GM12891 (cell line): ENCODE results near the gene ZFPM1.

Source experiments
- POLR2A ChIP-seq: IDR thresholded peaks from 2 replicates; pipeline ENCODE4 v1.6.1; 2011; ENCODE audit warnings: low read depth, low read length, control low read depth
- POLR2AphosphoS5 ChIP-seq: IDR thresholded peaks from 2 replicates; pipeline ENCODE4 v1.6.1; 2011; ENCODE audit warnings: low read depth, low read length, control low read depth
- POU2F2 ChIP-seq: IDR thresholded peaks from 2 replicates; pipeline ENCODE4 v1.6.1; 2011; ENCODE audit warnings: low read depth, mild to moderate bottlenecking, control low read depth, low read length, moderate library complexity
- SPI1 ChIP-seq: IDR thresholded peaks from 2 replicates; pipeline ENCODE4 v1.6.1; 2011; ENCODE audit warnings: low read depth, low read length, control low read depth
- TAF1 ChIP-seq: IDR thresholded peaks from 2 replicates; pipeline ENCODE4 v1.6.1; 2011; ENCODE audit warnings: low read depth, low read length, control low read depth

DNA sequence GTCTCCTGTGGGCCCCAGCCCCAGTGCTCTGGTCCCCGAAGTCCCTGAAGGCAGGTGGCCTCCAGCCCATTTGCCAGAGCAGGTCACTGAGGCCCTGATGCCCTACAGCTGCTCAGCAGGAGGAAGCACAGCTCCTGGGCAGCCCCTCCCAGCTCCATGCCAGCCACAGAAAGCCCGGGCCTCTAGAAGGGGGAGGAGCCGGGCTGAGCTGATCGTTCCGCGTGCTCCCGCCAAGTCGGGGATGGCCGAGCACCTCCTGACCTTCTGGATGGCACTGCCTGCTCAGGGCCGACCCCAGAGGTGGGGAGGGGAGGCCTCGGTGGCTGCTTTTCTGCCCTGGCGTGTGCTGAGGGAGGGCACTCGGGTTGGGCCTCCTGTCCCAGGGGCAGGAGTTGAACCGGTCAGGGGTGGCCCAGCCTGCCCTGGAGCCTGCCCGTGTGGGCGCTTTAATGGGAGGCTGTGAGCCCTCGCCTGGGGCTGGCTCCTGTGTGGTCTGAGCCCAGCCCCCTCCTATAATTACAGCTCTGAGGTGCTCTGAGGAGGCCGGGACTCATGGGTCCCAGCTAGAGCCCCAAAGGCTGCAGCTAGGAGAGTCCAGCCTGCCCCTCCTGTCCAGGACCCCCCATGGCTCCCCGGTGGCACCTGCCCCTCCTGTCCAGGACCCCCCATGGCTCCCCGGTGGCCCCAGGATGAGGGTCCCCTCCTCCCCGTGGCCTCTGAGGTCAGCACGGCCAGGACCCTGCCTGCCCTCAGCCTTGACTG, 29.7 kb downstream of the ZFPM1 start:
- TF ChIP-seq POLR2A (no peak), POLR2AphosphoS5 (no peak), TAF1 (no peak), SPI1 (no peak), POU2F2 (no peak)
